A549 (cell line): ENCODE measurements around the gene MCM5. TPM values are rescaled to one million over a fixed set of nuclear protein-coding genes. Genes with fewer than 3 reads are reported as not detected.

Experiments
- ATAC-seq, 2 experiments: fragments of 200-7000 bp in 1 of 2; fragments of >200 bp in 1 of 2; cut with Nextera tagmentation in 1 of 2; cut with Tn5 transposase in 1 of 2; 3 replicates each; pipeline versions ENCODE4 v1.8.0 to v1.9.1; 2018 to 2020; ENCODE audit warnings: mild to moderate bottlenecking in 1 of 2, moderate library complexity in 1 of 2
- CTCF ChIA-PET: fragments of 300-600 bp; sonication (Branson Sonifier 250); formaldehyde crosslinking; extraction: SDS; loops from one replicate; lab custom pipeline; 2021; ENCODE audit warnings: antibody characterized with exemption, inconsistent platforms; lab: Yijun Ruan, JAX
- POLR2A ChIA-PET: fragments of 350-600 bp; formaldehyde crosslinking; extraction: SDS; loops from one replicate; lab custom pipeline; 2021; ENCODE audit warnings: antibody characterized with exemption, inconsistent platforms; lab: Yijun Ruan, JAX
- DNase-seq, 2 experiments: peaks; one replicate each; pipeline versions ENCODE4 v3.0.0 to v3.0.0-alpha.2; 2011 to 2016; ENCODE audit warnings: low read depth in 1 of 2, low spot score in 1 of 2
- FAIRE-seq: peaks from 2 replicates; lab custom pipeline; 2011; peaks lifted over from hg19 to GRCh38; lab: Jason Lieb, UNC
- H3K27ac ChIP-seq, 2 experiments: fragments of >200 bp; sonication (Bioruptor Twin); formaldehyde crosslinking; 3 replicates each; pipeline ENCODE4 v1.5.1; 2016 to 2017
- H3K4me1 ChIP-seq: fragments of >200 bp; sonication (Bioruptor Twin); formaldehyde crosslinking; 3 replicates; pipeline ENCODE4 v1.6.1; 2016
- H3K4me2 ChIP-seq: fragments of >200 bp; sonication (Bioruptor Twin); formaldehyde crosslinking; 3 replicates; pipeline ENCODE4 v1.6.1; 2016
- H3K4me3 ChIP-seq: fragments of >200 bp; sonication (Bioruptor Twin); formaldehyde crosslinking; 3 replicates; pipeline ENCODE4 v1.5.1; 2016
- H3K9me3 ChIP-seq: fragments of >200 bp; sonication (Bioruptor Twin); formaldehyde crosslinking; 3 replicates; pipeline ENCODE4 v1.6.1; 2016
- CBX2 ChIP-seq: fragments of 200-600 bp; sonication (generic); IDR thresholded peaks from 2 replicates; pipeline ENCODE4 v1.6.1; 2016; ENCODE audit warnings: low read depth, mild to moderate bottlenecking, borderline replicate concordance
- CBX8 ChIP-seq: fragments of 200-600 bp; sonication (generic); IDR thresholded peaks from 2 replicates; pipeline ENCODE4 v1.6.1; 2016
- CEBPB ChIP-seq, 2 experiments: fragments of >200 bp in 1 of 2; sonication (Bioruptor Twin) in 1 of 2; formaldehyde crosslinking in 1 of 2; IDR thresholded peaks; 2 replicates each; pipeline ENCODE4 v1.6.1; 2012 to 2016
- CHD2 ChIP-seq: fragments of 150-350 bp; IDR thresholded peaks from 2 replicates; pipeline ENCODE4 v1.6.1; 2014; ENCODE audit warnings: low read length; ENCODE audit not compliant: partially characterized antibody
- EHMT2 ChIP-seq: fragments of 200-600 bp; sonication (generic); IDR thresholded peaks from 2 replicates; pipeline ENCODE4 v1.6.1; 2016; ENCODE audit warnings: antibody characterized with exemption, low read depth, mild to moderate bottlenecking, moderate library complexity
- ESRRA ChIP-seq: fragments of 150-350 bp; IDR thresholded peaks from 2 replicates; pipeline ENCODE4 v1.6.1; 2014; ENCODE audit warnings: mild to moderate bottlenecking, low read length, borderline replicate concordance
- FOSL2 ChIP-seq, 2 experiments: fragments of 450-650 bp in 1 of 2; fragments of >200 bp in 1 of 2; sonication (Bioruptor Twin) in 1 of 2; formaldehyde crosslinking; IDR thresholded peaks; 2 replicates each; pipeline versions ENCODE4 v1.5.0 to v1.6.1; 2016 to 2020; ENCODE audit warnings: mild to moderate bottlenecking in 1 of 2, moderate library complexity in 1 of 2
- FOXS1 ChIP-seq: fragments of 250-450 bp; sonication (Bioruptor Pico); IDR thresholded peaks from 2 replicates; pipeline ENCODE4 v1.5.0; 2020; ENCODE audit warnings: mild to moderate bottlenecking, moderate library complexity
- HDAC2 ChIP-seq: fragments of 200-600 bp; sonication (generic); IDR thresholded peaks from 2 replicates; pipeline ENCODE4 v1.6.1; 2016
- HEYL ChIP-seq: fragments of 250-450 bp; sonication (Bioruptor Pico); IDR thresholded peaks from 2 replicates; pipeline ENCODE4 v1.8.0; 2021; ENCODE audit warnings: mild to moderate bottlenecking, moderate library complexity
- KDM5A ChIP-seq: fragments of 200-600 bp; sonication (generic); IDR thresholded peaks from 2 replicates; pipeline ENCODE4 v1.6.1; 2016; ENCODE audit warnings: antibody characterized with exemption, mild to moderate bottlenecking
- MYC ChIP-seq: IDR thresholded peaks from 2 replicates; pipeline ENCODE4 v1.6.1; 2012; ENCODE audit warnings: mild to moderate bottlenecking, inconsistent platforms, low read length, improper control_type of control experiment, borderline replicate concordance
- NPAS2 ChIP-seq: fragments of 250-450 bp; sonication (Bioruptor Pico); IDR thresholded peaks from 2 replicates; pipeline ENCODE4 v1.8.0; 2022; ENCODE audit warnings: mild to moderate bottlenecking, moderate library complexity, borderline replicate concordance
- POLR2AphosphoS2 ChIP-seq: conservative IDR thresholded peaks from 2 replicates; pipeline ENCODE4 v1.6.1; 2012; ENCODE audit warnings: low read length, improper control_type of control experiment, inconsistent platforms
- RARB ChIP-seq: fragments of 250-450 bp; sonication (Bioruptor Pico); IDR thresholded peaks from 2 replicates; pipeline ENCODE4 v1.8.0; 2021; ENCODE audit warnings: mild to moderate bottlenecking, moderate library complexity
- RNF2 ChIP-seq: fragments of 200-600 bp; sonication (generic); IDR thresholded peaks from 2 replicates; pipeline ENCODE4 v1.6.1; 2016; ENCODE audit warnings: low read depth, mild to moderate bottlenecking, antibody characterized with exemption, moderate library complexity, borderline replicate concordance
- SMC3 ChIP-seq: fragments of >200 bp; sonication (Bioruptor Twin); formaldehyde crosslinking; IDR thresholded peaks from 3 replicates; pipeline ENCODE4 v1.6.1; 2018; ENCODE audit warnings: inconsistent platforms
- TFCP2L1 ChIP-seq: fragments of 250-450 bp; sonication (Bioruptor Pico); IDR thresholded peaks from 2 replicates; pipeline ENCODE4 v1.5.0; 2021; ENCODE audit warnings: mild to moderate bottlenecking
- USF2 ChIP-seq: fragments of 450-650 bp; IDR thresholded peaks from 2 replicates; pipeline ENCODE4 v1.6.1; 2014; ENCODE audit warnings: antibody characterized with exemption
- WGBS: methylation state at CpG from one replicate; pipeline ENCODE4 v1.1.6; 2017; ENCODE audit errors: missing lambda C conversion rate; 5-methylcytosine and 5-hydroxymethylcytosine counted together
- polyA plus RNA-seq, 4 experiments: library from polyadenylated mRNA; depleted of rRNA in 3 of 4; stranded (reverse); fragments of >200 nt; fragmentation: RNase III in 1 of 4; extraction: RNeasy Plus Mini Kit Qiagen cat#74134 plus additional on column Dnase treatment in 1 of 4; gene quantifications; 2 replicates in 3 of 4; 3 replicates in 1 of 4; pipeline ENCODE4 v1.2.3, GENCODE V29; 2011 to 2017
- TF ChIP-seq, protein P1 (sequence below): fragments of 250-450 bp; sonication (Bioruptor Pico); IDR thresholded peaks from 2 replicates; pipeline ENCODE4 v1.5.0; 2020; ENCODE audit warnings: low read depth, mild to moderate bottlenecking, moderate library complexity
- TF ChIP-seq, protein P2 (sequence below): fragments of 250-450 bp; sonication (Bioruptor Pico); IDR thresholded peaks from 2 replicates; pipeline ENCODE4 v1.5.0; 2021; ENCODE audit warnings: mild to moderate bottlenecking, moderate library complexity, borderline replicate concordance
- TF ChIP-seq, protein P3 (sequence below): IDR thresholded peaks from 2 replicates; pipeline ENCODE4 v1.6.1; 2012

Gene MCM5
- polyA plus RNA-seq, 2 of the 4 experiments (the other 2 are of a cell fraction), result 50.2 to 94.4 TPM

DNA sequence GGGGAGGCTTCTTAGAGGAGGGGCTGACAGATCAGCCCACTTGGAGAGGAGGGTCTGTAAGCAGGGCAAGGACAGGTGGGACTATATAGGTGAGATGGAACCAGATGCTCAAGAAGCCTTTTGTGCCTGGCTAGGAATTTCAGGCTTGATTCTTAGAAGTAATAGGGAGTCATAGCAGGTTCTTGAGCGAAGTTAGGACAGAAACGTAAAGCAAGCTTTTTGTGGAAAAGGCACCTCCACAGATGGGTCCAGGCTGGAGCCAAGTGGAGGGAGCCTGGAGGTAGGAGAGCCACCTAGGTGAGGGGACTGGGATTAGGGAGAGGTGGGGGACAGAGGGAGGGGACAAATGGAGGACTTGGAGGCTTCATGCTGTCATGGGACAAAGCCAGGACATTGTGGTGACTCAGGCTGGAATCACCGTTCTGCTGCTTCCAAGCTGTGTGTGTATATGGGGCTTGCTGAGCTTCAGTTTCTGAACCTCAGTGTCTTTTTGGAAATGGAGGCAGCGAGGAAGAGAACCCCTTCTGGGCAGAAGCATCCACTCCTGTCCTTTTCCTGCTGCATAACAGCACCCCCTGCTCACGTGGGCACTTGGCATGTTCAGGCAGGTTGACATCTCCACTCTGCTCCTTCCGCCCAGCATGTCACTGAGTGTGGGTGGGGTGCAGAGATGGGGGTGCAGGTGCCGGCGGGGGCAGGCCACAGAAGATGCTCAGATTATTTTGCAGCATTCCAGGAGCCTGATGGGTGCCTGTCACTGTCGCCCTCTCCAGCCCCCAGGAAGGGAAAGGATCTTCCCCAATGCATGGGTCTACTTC is 58.0 kb downstream of the MCM5 start:
- ATAC-seq (no peak), DNase-seq (no peak), FAIRE-seq (no peak)
- 80% methylated on average over 8 of the region's 9 CpGs for WGBS
- Histone ChIP-seq H3K4me2 (no peak overlapping the region), H3K9me3 (no peaks in the 10 kb centered on the region), H3K4me3 (no peak overlapping the region), H3K27ac (no peak overlapping the region), H3K4me1 (no peaks in the 10 kb centered on the region)
- CTCF ChIA-PET, result interaction anchor here (1.0 to 1.3 kb wide), 3 partner anchors 13 to 608 kb away, joined by 3 to 4 read pairs (median 3); no protein-coding TSS in a partner anchor
- TF ChIP-seq KDM5A (no peak), CEBPB (IDR thresholded peaks at IDR 0.05) (no peak), CHD2 (no peak), USF2 (no peak), MYC (no peak)
- TF ChIP-seq, protein P1, sequence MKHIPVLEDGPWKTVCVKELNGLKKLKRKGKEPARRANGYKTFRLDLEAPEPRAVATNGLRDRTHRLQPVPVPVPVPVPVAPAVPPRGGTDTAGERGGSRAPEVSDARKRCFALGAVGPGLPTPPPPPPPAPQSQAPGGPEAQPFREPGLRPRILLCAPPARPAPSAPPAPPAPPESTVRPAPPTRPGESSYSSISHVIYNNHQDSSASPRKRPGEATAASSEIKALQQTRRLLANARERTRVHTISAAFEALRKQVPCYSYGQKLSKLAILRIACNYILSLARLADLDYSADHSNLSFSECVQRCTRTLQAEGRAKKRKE, result no peak
- TF ChIP-seq, protein P2, sequence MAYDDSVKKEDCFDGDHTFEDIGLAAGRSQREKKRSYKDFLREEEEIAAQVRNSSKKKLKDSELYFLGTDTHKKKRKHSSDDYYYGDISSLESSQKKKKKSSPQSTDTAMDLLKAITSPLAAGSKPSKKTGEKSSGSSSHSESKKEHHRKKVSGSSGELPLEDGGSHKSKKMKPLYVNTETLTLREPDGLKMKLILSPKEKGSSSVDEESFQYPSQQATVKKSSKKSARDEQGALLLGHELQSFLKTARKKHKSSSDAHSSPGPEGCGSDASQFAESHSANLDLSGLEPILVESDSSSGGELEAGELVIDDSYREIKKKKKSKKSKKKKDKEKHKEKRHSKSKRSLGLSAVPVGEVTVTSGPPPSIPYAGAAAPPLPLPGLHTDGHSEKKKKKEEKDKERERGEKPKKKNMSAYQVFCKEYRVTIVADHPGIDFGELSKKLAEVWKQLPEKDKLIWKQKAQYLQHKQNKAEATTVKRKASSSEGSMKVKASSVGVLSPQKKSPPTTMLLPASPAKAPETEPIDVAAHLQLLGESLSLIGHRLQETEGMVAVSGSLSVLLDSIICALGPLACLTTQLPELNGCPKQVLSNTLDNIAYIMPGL (CRISPR knock-in tag), result no peak
- POLR2A ChIA-PET, result no interaction called here

DNA sequence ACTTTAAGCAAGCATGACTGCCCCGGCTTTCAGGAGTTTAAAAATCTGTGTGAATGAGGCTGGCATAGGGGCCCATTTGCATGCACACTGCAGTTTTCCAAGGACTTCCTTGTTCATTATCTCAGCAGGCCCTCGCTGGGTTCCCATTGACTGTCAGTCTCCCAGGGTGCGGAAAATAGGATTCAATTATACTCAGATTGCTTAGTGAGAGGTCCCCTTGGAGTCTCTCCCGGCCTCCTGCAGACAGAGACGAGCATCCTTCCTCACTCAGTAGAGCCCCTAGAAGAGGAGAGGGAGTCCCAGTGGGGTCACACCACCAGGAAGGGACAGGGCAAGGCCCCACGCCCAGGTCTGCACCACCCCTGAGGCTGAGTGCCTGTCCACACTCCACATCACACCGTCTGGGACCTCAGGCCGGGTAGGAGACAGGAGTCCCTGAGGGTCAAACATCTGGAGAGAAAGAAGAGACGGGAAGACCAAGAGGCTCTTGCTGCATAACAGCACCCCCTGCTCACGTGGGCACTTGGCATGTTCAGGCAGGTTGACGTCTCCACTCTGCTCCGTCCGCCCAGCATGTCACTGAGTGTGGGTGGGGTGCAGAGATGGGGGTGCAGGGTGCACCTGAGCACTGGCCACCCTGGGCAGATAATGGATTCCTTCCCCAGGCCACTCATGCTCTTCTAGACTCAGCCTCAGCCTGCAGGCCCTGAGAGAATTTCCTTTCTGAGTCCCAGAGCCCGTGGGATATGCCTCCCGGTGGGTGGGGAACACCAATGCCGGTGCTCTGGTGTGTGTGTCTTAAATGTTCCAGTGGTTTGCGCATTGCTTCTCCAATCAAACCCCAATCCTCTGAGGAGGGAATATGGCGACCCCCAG is 58.8 kb downstream of the MCM5 start:
- no peak overlapping the region for H3K27ac ChIP-seq
- ChIA-PET CTCF (no interaction called here), POLR2A (no interaction called here)
- no peaks in the 10 kb centered on the region for H3K4me1 ChIP-seq
- peak in 1 of 2 experiments; percentile 28; a peak in 2 of 6 replicates for ATAC-seq
- no peaks in the 10 kb centered on the region for H3K9me3 ChIP-seq
- FAIRE-seq, result no peak
- no peak overlapping the region for H3K4me2 ChIP-seq
- H3K4me3 ChIP-seq, result no peak overlapping the region
- TF ChIP-seq, protein P1, result no peak
- TF ChIP-seq HDAC2 (no peak), USF2 (no peak), SMC3 (no peak), FOSL2 (IDR thresholded peaks at IDR 0.05) (no peak), FOSL2 (CRISPR knock-in tag; IDR thresholded peaks at IDR 0.05) (no peak), TFCP2L1 (CRISPR knock-in tag) (no peak)
- 86% methylated on average over 18 of the region's 18 CpGs for WGBS
- no peak for DNase-seq

DNA sequence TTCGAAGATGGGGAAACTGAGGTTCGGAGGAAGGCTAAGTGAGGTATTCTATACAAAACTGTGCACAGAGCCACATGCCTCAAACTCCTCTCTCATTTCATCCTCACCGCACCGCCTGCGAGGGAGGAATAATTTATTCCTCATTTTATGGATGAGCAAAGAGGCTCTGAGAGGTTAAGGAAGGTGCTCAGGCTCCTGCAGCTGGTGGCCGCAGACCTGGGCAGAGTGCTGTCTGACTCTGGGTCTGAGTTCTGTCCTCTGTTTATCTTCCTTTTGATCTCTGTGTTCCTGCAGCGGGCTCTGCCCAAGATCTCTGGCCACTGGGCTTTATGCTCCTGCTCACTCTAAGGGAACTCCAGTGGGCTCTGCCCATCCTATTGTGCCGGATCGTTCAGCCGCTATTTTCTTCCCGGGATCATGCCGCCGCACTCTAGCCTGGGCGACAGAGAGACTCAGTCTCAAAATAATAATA is 59.5 kb downstream of the MCM5 start:
- ChIA-PET POLR2A (no interaction called here), CTCF (no interaction called here)
- no peak overlapping the region for H3K4me3 ChIP-seq
- FAIRE-seq (no peak), ATAC-seq (no peak), DNase-seq (no peak)
- no peak overlapping the region for H3K27ac ChIP-seq
- no peak overlapping the region for H3K4me2 ChIP-seq
- H3K4me1 ChIP-seq, result no peaks in the 10 kb centered on the region
- 95% methylated on average over 14 of the region's 14 CpGs for WGBS
- H3K9me3 ChIP-seq, result no peaks in the 10 kb centered on the region
- no peak for TF ChIP-seq RNF2
- TF ChIP-seq NPAS2 (CRISPR knock-in tag), result no peak
- no peak for TF ChIP-seq CBX8
- TF ChIP-seq CBX2, result no peak
- TF ChIP-seq FOXS1, result no peak
- no peak for TF ChIP-seq ESRRA
- no peak for TF ChIP-seq HEYL (CRISPR knock-in tag)
- no peak for TF ChIP-seq CHD2
- TF ChIP-seq EHMT2, result no peak
- no peak for TF ChIP-seq RARB (CRISPR knock-in tag)
- TF ChIP-seq, protein P3, sequence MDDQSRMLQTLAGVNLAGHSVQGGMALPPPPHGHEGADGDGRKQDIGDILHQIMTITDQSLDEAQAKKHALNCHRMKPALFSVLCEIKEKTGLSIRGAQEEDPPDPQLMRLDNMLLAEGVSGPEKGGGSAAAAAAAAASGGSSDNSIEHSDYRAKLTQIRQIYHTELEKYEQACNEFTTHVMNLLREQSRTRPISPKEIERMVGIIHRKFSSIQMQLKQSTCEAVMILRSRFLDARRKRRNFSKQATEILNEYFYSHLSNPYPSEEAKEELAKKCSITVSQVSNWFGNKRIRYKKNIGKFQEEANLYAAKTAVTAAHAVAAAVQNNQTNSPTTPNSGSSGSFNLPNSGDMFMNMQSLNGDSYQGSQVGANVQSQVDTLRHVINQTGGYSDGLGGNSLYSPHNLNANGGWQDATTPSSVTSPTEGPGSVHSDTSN, result no peak
- no peak for TF ChIP-seq HDAC2
- no peak for TF ChIP-seq POLR2AphosphoS2
